ENCODE results near the gene PPM1M. TPM values are rescaled to one million over a fixed set of nuclear protein-coding genes. Genes with fewer than 3 reads are reported as not detected.
"Not testable (repeated sequence)": the region's sequence is repeated elsewhere in the genome, so short reads cannot be mapped to it uniquely, and the experiment has no call there.

PPM1M gene
- total RNA-seq, 1 experiment from 2014 or later: 8.5 TPM

- H3K27me3 ChIP-seq (ENCODE audit: low read length): no peaks in the 10 kb centered on the region
- no peak overlapping the region for H2AFZ ChIP-seq (ENCODE audit: low read length)
- intact Hi-C loops (cut with micrococcal nuclease): no loop called here
- H3F3A ChIP-seq (ENCODE audit: low read length, unreplicated experiment): peaks cover 7% of the 10 kb centered on the region
- ChIA-PET CTCF (interaction anchor here (0.7 kb wide), 1 partner anchor 37 kb away, joined by 3 read pairs; no protein-coding TSS in a partner anchor), POLR2A (ENCODE audit: unreplicated experiment) (no interaction called here)
- TF ChIP-seq EZH2 (IDR thresholded peaks at IDR 0.05; ENCODE audit: low read length, unreplicated experiment) (no peak), EZH2phosphoT487 (IDR thresholded peaks at IDR 0.05; ENCODE audit: borderline replicate concordance, low read length) (no peak), CTCF (conservative IDR thresholded peaks at IDR 0.05; ENCODE audit: low read depth, low read length) (no peak)
- H3K9me3 ChIP-seq (ENCODE audit: low read length): no peaks in the 10 kb centered on the region
- BruUV-seq (replicated peaks): no TSS peak
- peaks cover 12% of the 10 kb centered on the region for H3K4me1 ChIP-seq (ENCODE audit: insufficient read depth, low read length)
- H3K9ac ChIP-seq (ENCODE audit: low read length): no peak overlapping the region
- H3K27ac ChIP-seq (ENCODE audit: low read length): no peak overlapping the region
- H3K4me2 ChIP-seq (ENCODE audit: low read length): no peak overlapping the region
- H3K9me2 ChIP-seq (replicated peaks; ENCODE audit: low read length): no peaks in the 10 kb centered on the region
- ATAC-seq (no peak), DNase-seq (no peak)
- peaks cover 73% of the 10 kb centered on the region for H4K20me1 ChIP-seq (ENCODE audit: low read length)
- H3K79me2 ChIP-seq (ENCODE audit: low read length): peaks cover 96% of the 10 kb centered on the region
- H3K4me3 ChIP-seq (ENCODE audit: low read length): no peak overlapping the region
- H3K36me3 ChIP-seq (ENCODE audit: low read depth, low read length): peaks cover 77% of the 10 kb centered on the region
Measured at GRCh38 chr3:52270252-52270754, 24.7 kb downstream of the PPM1M start.

DNA sequence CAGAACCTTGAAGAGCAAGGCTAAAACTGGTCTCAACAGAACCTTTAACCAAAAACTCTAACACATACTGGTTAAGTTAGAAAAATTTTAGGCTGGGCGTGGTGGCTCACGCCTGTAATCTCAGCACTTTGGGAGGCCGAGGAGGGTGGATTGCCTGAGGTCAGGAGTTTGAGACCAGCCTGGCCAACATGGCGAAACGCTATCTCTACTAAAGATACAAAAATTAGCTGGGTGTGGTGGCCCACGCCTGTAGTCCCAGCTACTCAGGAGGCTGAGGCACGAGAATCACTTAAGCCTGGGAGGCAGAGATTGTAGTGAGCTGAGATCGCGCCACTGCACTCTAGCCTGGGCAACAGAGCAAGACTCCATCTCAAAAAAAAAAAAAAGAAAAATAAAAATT, 26.6 kb downstream of the PPM1M start:
- H3K4me1 ChIP-seq (ENCODE audit: insufficient read depth, low read length): peaks cover 26% of the 10 kb centered on the region
- H3K4me2 ChIP-seq (ENCODE audit: low read length); H3K9me2 ChIP-seq (replicated peaks; ENCODE audit: low read length); intact Hi-C loops (cut with micrococcal nuclease); H3K27me3 ChIP-seq (ENCODE audit: low read length); CTCF ChIA-PET; BruUV-seq (replicated peaks); H3K27ac ChIP-seq (ENCODE audit: low read length); POLR2A ChIA-PET (ENCODE audit: unreplicated experiment); H3K4me3 ChIP-seq (ENCODE audit: low read length); DNase-seq; H3F3A ChIP-seq (ENCODE audit: low read length, unreplicated experiment); ATAC-seq; H2AFZ ChIP-seq (ENCODE audit: low read length); H3K9me3 ChIP-seq (ENCODE audit: low read length); H3K9ac ChIP-seq (ENCODE audit: low read length): not testable (repeated sequence)
- peaks cover 61% of the 10 kb centered on the region for H3K36me3 ChIP-seq (ENCODE audit: low read depth, low read length)
- H4K20me1 ChIP-seq (ENCODE audit: low read length): peaks cover 84% of the 10 kb centered on the region
- H3K79me2 ChIP-seq (ENCODE audit: low read length): peaks cover 100% of the 10 kb centered on the region

- CTCF ChIA-PET: no interaction called here
- peaks cover 81% of the 10 kb centered on the region for H4K20me1 ChIP-seq (ENCODE audit: low read length)
- no TSS peak for BruUV-seq (replicated peaks)
Measured at GRCh38 chr3:52272831-52273230, 27.3 kb downstream of the PPM1M start.

DNA sequence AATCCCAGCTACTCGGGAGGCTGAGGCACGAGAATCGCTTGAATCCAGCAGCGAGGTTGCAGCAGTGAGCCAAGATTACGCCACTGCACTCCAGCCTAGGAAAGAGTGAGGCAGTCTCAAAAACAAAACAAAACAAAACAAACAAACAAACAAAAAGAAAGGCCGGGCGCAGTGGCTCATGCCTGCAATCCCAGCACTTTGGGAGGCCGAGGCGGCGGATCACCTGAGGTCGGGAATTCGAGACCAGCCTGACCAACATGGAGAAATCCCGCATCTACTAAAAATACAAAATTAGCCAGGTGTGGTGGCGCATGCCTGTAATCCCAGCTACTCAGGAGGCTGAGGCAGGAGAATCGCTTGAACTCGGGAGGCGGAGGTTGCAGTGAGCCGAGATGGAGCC, 29.2 kb downstream of the PPM1M start:
- H3K4me3 ChIP-seq (ENCODE audit: low read length); H3F3A ChIP-seq (ENCODE audit: low read length, unreplicated experiment); H3K9ac ChIP-seq (ENCODE audit: low read length); H3K9me2 ChIP-seq (replicated peaks; ENCODE audit: low read length); H3K27me3 ChIP-seq (ENCODE audit: low read length); DNase-seq; ATAC-seq; CTCF ChIA-PET; H3K27ac ChIP-seq (ENCODE audit: low read length); H2AFZ ChIP-seq (ENCODE audit: low read length); BruUV-seq (replicated peaks); H3K9me3 ChIP-seq (ENCODE audit: low read length); POLR2A ChIA-PET (ENCODE audit: unreplicated experiment): not testable (repeated sequence)
- H4K20me1 ChIP-seq (ENCODE audit: low read length): peaks cover 72% of the 10 kb centered on the region
- H3K36me3 ChIP-seq (ENCODE audit: low read depth, low read length): peaks cover 40% of the 10 kb centered on the region
- H3K79me2 ChIP-seq (ENCODE audit: low read length): peaks cover 89% of the 10 kb centered on the region
- peak overlapping the region; percentile 17; the same call in 1 of the 2 replicates for H3K4me2 ChIP-seq (ENCODE audit: low read length)
- peaks cover 25% of the 10 kb centered on the region for H3K4me1 ChIP-seq (ENCODE audit: insufficient read depth, low read length)
- intact Hi-C loops (cut with micrococcal nuclease): loop anchor here (5.0 kb wide), 2 partner anchors 37 to 217 kb away; partner anchors contain the start of genes DUSP7 and TWF2

More at GRCh38 chr3:52272831-52273230, 27.3 kb downstream of the PPM1M start:
- H2AFZ ChIP-seq (ENCODE audit: low read length): no peak overlapping the region
- peaks cover 54% of the 10 kb centered on the region for H3K36me3 ChIP-seq (ENCODE audit: low read depth, low read length)
- peaks cover 23% of the 10 kb centered on the region for H3K4me1 ChIP-seq (ENCODE audit: insufficient read depth, low read length)
- ATAC-seq: no peak
- H3K79me2 ChIP-seq (ENCODE audit: low read length): peaks cover 100% of the 10 kb centered on the region
- no peak overlapping the region for H3K4me2 ChIP-seq (ENCODE audit: low read length)
- no peak for TF ChIP-seq EZH2phosphoT487 (IDR thresholded peaks at IDR 0.05; ENCODE audit: borderline replicate concordance, low read length)
- TF ChIP-seq CTCF (conservative IDR thresholded peaks at IDR 0.05; ENCODE audit: low read depth, low read length): no peak
- no peak for TF ChIP-seq EZH2 (IDR thresholded peaks at IDR 0.05; ENCODE audit: low read length, unreplicated experiment)
- no peak overlapping the region for H3K4me3 ChIP-seq (ENCODE audit: low read length)
- H3K9me2 ChIP-seq (replicated peaks; ENCODE audit: low read length): no peaks in the 10 kb centered on the region
- H3K27ac ChIP-seq (ENCODE audit: low read length): no peak overlapping the region
- intact Hi-C loops (cut with micrococcal nuclease): no loop called here
- H3K9ac ChIP-seq (ENCODE audit: low read length): no peak overlapping the region
- no peaks in the 10 kb centered on the region for H3K9me3 ChIP-seq (ENCODE audit: low read length)
- H3K27me3 ChIP-seq (ENCODE audit: low read length): no peaks in the 10 kb centered on the region
- peaks cover 7% of the 10 kb centered on the region for H3F3A ChIP-seq (ENCODE audit: low read length, unreplicated experiment)
- no peak for DNase-seq
- POLR2A ChIA-PET (ENCODE audit: unreplicated experiment): no interaction called here
